GM12874 (cell line): ENCODE results near the gene SIRT7.

Source experiments
- CTCF ChIP-seq: IDR thresholded peaks from 2 replicates; pipeline ENCODE4 v1.5.1; 2011; ENCODE audit warnings: low read depth, mild to moderate bottlenecking, control low read depth, low read length, moderate library complexity; ENCODE audit not compliant: insufficient read depth

SIRT7 gene

GRCh38 chr17:81951785-81952684 is 34.1 kb upstream of the SIRT7 start:
- no peak for TF ChIP-seq CTCF

- TF ChIP-seq CTCF = no peak
These were observed 32.5 kb upstream of the SIRT7 start for GRCh38 chr17:81950501-81950900.

GRCh38 chr17:81948635-81949378 is 30.8 kb upstream of the SIRT7 start:
- TF ChIP-seq CTCF = no peak

- no peak for TF ChIP-seq CTCF
These were observed 29.2 kb upstream of the SIRT7 start, which contains the start of gene MYADML2 for GRCh38 chr17:81947189-81947588. Gene MYADML2 (minus strand): TSS chr17:81947233. CDS start chr17:81941741, 5,492 bp downstream.

GRCh38 chr17:81944858-81945257 is 26.9 kb upstream of the SIRT7 start:
- TF ChIP-seq CTCF = no peak

GRCh38 chr17:81942167-81942553 is 24.2 kb upstream of the SIRT7 start:
- TF ChIP-seq CTCF = no peak

GRCh38 chr17:81941484-81942166 is 23.6 kb upstream of the SIRT7 start:
- no peak for TF ChIP-seq CTCF
